ENCODE results near the gene CORIN. TPM values are rescaled to one million over a fixed set of nuclear protein-coding genes. Genes with fewer than 3 reads are reported as not detected.
"Not testable (repeated sequence)": the region's sequence is repeated elsewhere in the genome, so short reads cannot be mapped to it uniquely, and the experiment has no call there.

CORIN gene
- total RNA-seq, 1 donor from 2014 or later, result 0.61 TPM

DNA sequence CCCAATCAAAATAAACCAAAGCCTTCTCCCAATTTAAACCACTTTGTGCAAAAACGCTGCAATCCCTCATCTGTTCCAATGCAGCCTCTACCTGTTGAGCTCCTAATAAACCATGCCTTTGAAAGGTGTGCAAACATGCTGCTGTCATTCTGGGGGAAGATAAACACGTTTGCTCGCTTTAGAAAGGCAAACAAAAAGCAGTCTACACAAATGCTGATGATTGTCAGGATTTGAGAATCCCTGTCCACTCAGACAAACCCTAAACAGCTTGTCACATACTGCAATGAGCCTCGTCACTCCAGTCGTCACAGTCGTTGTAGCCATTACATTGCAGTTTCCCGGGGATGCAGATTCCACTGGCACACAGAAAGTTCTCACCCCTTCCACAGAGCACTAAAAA is 145.2 kb downstream of the CORIN start:
- no peak for DNase-seq (ENCODE audit: low spot score)

DNA sequence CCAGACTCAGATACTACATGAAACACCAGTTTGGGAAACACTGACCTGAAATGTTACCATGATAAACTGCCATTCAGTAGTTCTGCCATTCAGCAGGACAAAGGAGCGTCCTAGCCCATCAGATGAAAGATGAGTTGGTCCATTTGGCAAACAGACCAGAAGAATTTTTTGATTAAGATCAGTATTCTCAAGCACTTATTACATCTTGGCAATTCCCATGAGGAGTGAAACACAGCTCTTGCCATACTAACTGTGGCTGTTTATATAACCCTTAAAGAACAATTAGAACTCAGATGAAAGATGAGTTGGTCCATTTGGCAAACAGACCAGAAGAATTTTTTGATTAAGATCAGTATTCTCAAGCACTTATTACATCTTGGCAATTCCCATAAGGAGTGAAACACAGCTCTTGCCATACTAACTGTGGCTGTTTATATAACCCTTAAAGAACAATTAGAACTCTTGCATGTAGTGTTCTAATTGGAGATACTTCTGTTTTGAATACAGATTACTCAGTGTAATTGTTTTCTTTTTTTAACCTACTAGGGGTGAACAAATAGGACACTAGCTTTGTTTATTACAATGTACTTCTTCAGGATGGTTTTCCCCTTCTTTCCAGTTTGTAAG is 146.0 kb downstream of the CORIN start:
- not testable (repeated sequence) for DNase-seq (ENCODE audit: low spot score)

DNA sequence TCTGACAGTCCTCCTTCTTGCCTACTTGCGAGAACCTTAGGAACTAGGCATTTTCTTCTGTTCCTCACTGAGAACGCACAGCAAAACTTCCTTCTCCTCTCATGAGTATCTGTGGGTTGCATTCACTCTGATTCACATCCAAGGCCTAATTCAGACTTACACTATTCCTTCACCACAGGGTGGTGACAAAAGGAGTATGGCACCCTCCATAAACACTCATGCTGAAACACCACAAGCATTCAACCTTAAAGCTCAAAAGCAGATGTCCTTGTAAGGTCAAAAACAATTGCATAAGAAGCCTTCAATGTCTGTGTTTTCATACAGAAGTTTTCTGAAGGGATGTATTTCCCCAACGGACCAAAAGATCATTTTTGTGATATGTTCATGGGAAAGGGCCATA is 147.3 kb downstream of the CORIN start:
- no peak for DNase-seq (ENCODE audit: low spot score)

DNA sequence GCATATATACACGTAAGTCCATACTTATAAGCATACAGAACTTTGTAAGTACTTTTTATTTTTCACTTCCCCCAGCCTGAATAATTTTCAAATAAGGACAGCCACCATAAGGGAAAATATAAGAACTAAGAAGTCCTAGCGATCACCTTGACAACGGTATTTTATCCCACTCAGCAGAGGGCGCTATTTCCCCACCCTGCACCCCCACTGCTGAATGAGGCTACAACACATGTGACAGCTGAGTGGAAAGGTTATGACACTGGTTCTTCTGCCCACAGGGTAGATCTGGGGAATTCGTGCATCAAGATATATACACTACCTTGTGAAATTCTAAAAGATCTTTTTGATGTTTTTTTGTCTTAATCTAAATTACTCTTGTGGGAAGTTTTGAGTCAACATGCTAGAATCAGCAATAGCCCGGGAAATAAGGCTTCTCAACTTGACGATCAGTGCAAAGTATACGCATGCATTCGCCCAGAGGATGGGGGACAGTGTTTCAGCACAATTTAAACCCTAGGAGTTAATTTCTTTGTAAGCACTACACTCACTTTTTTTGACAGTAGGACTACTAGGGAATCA is 151.5 kb downstream of the CORIN start:
- DNase-seq (ENCODE audit: low spot score), result no peak

DNA sequence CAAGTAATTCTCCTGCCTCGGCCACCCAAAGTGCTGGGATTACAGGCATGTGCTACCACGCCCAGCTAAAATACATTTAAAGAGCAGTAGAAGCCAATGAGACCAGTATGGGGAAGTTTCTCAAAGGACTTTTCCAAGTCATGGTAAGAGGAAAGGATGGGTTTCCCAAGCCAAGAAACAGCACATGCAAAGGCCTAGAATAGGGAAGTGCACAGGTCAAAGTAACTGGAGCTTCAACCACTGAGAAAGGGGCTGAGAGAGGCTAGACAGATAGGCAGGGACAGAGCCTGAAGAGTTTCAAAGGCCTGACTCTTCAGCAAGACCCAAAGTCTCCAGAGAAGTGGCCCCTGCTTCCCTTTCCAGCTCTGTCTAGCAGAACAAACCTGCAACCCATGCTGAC is 162.1 kb downstream of the CORIN start:
- DNase-seq (ENCODE audit: low spot score), result no peak

DNA sequence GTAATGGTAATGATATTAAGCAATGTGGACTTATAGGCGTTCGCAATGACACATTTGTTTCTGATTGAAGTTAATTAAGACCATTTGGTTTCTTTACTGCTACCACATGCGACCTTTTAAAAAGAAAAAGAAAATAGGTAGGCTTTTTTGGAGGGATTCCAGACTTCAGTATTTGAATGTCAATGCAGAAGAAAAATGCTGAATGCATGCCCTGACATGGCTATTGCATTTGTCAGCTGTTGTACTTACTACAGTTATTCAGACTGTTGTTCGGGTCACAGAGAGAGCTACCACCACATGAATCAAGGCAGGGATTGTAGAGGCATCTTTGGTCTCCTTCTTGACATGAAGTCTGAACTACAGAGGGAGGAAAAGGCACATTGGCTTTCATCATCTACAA is 163.7 kb downstream of the CORIN start:
- no peak for DNase-seq (ENCODE audit: low spot score)

DNA sequence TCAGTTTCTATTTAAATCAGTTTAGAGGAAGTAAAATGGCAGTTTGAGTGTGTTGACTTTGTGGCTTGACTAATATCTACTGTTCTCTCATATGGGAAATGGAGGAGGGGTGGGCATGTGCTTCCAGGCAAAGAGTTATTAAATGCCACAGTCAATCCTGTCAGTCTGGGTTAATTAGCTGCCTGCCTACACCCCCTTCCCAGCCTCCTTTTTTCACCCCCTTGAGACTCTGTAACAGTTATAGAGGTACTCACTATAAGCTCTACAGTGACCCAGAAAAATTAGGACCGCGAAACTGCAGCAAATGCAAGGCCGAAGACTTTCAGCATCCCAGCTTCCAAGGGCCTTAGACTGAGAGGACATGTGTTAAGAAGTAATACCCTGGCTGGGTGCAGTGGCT is 165.2 kb downstream of the CORIN start:
- DNase-seq (ENCODE audit: low spot score), result no peak

DNA sequence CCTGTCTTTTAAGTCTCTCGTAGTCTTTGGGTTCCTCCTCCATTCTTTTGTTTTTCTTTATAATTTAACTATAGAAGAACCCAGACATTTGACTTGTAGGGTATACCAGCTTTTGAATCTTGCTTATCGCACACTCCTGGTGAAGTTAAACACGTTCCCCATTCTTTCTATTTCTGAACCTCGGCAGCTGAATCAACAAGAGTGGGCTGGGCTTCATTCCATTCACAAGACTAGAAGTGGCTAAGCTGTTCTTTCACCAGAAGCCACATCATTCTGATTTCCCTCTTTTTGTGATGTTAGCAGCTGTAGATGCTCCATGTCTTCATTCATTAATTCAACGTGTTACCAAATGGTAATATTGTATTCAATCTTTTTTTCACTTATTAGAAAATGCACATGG is 167.9 kb downstream of the CORIN start:
- no peak for DNase-seq (ENCODE audit: low spot score)

DNA sequence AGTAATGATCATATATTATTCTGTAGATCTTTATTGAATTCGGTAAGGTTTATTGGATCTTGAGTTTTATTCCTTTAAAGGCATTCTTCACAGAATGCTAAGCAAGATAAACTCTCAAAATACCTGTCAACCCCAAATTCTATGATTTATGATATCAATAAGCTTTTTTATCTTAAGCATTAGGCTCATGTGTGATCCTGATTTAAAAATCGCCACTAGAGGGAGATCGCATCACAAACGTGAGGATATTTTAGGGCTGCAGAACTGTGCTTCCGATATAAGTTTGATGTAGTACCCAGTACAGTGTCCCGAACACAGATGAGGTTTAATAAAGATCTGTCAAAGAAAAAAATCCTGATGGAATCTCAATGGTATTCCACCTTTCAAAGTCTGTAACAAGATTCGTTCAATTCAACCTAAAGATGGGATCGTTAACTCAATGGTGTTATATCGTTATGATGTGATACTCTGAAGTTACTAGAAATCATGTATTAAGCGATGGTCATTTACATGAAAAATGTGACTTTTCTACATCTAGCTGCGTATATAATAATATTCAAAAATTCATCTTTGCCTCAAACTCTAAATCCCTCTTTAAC is 169.0 kb downstream of the CORIN start:
- no peak for DNase-seq (ENCODE audit: low spot score)

DNA sequence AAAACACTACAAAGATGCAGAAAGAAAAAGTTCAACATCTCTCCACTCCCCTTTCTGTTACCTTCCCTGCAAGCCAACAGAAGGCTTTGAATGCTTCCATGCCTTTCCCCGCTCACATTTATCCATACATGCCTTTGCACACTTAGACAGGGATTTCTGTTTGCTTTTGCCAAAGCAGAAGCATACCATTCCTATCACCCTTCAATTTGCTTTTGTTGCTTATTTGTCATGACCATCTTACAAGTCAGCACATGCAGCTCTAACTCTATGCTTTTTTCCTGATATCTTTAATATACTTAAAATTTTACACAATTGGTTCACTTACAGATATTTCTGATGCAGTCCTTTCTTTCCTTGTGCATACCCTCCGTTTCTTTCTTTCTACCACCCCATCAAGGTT is 169.6 kb downstream of the CORIN start:
- no peak for DNase-seq (ENCODE audit: low spot score)

DNA sequence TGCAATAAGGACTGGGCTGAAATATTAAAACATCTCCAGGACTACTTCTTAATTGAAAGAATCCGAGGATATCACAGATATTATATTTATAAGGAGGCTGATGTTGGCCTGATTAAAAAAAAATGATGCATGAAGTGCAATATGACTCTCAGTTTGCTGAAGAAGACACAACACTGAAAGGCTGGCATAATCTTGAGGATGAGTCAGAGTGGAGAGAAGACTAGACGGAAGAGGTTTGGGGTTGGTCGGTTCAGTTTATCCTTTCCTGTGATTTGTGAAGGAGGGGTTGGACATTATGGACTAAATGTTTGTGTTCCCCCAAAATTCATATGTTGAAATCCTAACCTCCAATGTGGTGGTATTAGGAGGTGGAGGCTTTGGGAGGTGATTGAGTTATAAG is 170.3 kb downstream of the CORIN start:
- no peak for DNase-seq (ENCODE audit: low spot score)

DNA sequence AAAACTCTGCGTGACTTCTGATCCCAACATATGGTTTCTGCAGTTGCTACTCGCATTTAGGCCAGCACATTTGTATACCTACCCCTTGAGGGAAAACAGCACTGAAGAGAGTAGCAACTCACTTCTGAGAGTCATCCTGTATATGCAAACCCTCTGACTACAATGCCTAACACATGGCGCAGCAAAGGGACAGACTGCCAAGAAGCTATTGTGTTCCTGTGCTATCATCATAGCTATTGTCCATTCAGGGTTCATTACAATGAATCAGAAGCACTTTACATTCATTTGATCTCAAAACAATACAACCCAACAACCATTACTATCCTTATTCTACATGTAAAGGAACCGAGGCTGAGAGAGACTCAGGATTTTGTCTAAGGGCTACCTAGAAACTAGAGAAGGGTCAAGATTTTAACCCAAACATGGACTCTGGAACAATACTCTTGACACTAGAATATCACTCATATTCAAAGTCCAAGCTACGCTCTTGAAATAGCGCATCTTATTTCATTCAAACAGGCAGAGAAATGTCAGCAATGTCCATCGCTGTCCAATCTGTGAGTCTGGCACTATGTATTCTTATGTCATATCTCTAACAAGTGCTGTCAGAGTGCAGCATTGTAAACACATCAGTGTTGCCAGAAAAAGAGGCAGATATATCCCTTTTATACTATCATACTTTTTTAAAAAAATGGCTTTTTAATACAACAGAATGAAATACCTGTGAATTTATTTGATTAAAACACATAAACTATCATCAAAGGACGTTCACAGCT is 173.6 kb downstream of the CORIN start:
- no peak for DNase-seq (ENCODE audit: low spot score)

DNA sequence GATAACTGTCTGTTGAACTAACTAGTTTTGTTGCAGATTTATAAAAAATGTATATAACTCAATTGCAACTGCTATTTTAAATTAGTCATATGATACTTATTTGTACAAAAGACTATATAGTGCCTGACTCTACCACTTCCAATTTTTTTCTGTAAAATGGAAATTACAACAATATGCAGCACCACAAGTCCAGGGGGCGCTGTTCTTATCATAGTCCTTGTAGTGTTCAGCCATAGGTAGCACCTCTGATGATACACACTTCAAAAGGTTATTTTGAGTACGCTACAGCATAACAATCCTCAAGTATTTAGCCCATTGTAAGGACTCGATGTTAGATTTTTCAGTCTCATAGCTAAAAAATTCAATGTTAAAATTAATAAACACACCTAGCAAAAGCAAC is 174.9 kb downstream of the CORIN start:
- DNase-seq (ENCODE audit: low spot score), result no peak

DNA sequence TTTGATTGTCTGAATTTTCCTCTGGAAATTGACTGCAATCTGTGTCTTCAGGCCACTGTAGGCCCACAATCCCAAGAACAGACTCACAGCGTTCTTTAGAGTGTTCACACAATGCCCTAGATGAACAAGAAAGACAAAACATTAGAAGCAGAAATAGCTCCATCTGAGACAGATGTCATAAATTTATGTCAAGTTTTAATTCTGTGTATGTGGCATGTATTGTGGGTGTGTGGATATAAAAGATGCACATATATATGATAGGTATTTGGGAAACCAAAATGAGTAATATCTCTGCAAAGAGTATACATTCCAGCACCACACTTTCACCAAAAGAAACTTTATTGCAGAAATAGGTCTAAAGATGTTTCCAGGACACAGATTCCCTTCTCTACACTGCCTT is 176.1 kb downstream of the CORIN start:
- DNase-seq (ENCODE audit: low spot score), result no peak

DNA sequence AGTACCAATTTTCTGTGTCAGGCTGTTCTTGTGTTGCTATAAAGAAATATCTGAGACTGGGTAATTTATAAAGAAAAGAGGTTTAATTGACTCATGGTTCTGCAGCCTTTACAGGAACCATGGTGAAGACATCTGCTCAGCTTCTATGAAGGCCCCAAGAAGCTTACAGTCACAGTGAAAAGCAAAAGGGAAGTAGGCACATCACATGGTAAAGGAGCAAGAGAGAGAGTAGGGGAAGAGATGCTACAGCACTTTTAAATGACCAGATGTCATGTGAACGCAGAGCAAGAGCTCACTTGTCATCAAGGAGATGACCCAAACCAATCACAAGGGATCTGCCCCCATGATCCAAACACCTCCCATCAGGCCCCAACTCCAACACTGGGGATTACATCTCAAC is 178.5 kb downstream of the CORIN start:
- DNase-seq (ENCODE audit: low spot score), result no peak

DNA sequence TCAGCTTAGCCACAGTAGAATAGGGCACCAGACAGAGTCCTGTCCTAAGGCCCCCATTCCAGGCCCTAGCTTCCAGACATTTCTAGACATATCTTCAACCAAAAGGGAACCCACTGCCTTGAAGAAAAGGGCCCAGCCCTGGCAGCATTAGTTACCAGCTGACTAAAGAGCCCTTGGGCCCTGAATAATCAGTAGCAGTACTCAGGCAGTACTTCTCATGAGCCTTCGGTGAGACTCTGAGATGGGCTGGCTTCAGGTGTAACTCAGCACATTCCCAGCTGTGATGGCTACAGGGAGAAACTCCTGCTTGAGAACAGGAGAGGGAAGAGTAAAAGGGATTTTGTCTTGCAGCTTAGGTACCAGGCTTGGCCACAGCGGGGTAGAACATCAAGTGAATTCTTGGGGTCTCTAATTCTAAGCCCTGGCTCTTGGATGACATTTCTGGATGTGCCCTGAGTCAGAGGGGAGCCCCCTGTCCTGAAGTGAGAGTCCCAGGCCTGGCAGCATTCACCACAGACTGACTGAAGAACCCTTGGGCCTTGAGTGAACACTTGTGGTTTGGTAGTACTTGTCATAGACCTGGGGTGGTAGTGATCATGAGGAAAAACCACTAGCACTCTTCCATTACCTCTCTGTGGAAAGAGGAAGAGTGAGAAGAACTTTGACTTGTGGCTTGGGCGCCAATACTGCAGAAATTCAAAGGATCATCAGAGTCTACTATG is 182.7 kb downstream of the CORIN start:
- no peak for DNase-seq (ENCODE audit: low spot score)

DNA sequence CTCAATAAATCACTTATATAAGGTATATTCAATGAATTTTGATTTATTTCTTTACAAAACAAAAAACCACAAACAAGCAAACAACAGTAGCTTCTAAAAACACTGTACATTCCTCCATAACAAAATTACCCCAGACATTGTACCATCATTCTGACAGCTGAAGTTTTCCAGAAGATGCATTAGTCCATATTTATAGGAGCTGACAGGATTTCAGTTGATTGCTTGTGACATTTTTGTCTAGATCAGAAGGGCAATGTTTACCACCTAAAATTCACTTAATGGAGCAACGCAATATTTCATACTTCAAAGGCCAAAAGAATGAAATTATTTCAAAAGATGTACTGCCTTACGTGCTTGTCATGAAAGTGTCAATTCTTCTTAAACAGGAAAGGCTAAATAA is 185.8 kb downstream of the CORIN start:
- no peak for DNase-seq (ENCODE audit: low spot score)

DNA sequence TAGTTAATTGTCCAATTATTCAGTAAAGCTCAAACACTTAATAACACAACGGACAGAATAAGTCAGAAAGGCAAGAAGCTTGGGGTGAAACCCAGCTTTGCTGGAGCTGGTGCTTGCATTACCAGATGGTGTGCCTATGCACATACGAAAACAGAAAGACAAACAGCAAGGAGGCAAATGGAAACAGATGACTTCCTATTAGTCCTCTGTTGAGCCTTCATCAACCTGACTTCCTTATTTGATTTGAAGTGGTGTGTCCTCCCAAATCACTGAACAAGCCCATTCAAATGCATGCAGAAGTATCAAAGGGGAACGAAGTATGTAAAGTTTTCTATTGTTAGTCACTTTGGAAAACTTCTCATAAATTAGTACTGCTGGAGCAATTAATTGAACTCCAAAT is 186.6 kb downstream of the CORIN start:
- DNase-seq (ENCODE audit: low spot score), result no peak

DNA sequence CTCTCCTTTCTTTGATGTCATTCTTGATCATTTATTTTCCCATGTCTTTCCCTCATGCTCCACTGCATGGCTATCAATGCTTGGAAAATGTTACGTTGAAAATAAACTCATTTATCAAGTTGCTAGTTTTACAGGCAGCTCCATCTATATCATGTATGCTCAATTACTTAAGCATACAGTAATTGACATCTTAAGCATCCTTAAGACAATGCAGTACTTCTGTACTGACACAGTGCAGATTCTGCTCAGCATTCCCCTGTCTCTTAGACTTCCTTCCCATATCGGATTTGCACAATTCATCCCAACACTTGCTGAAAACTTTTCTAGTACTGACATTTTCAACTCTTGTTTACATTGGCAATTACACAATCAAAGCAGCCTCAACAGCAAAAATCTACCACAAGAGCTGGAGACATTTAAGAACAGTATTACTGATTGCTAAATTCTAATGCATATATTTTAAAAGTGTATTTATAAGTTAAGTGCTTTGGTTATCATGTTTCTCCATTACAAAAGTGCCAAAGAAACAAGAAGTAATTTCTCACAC is 187.2 kb downstream of the CORIN start:
- no peak for DNase-seq (ENCODE audit: low spot score)

DNA sequence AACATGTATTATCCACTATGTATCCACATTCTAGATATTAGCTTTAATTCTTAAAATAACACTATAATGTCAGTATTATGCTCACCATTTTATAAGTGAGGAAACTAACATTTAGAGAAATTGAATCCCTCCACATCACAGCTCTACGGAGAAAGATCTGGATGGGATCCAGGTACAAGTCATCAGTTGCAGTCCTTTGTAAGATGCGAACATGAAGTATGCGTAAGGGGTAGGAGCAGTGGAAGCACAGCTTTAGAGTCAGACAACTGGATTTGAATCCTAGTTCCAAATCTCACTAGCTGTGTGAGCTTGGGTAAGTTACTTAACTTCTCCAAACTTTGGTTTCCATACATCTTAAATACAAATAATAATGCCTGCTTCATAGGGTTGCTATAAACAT is 190.3 kb downstream of the CORIN start:
- DNase-seq (ENCODE audit: low spot score), result no peak

DNA sequence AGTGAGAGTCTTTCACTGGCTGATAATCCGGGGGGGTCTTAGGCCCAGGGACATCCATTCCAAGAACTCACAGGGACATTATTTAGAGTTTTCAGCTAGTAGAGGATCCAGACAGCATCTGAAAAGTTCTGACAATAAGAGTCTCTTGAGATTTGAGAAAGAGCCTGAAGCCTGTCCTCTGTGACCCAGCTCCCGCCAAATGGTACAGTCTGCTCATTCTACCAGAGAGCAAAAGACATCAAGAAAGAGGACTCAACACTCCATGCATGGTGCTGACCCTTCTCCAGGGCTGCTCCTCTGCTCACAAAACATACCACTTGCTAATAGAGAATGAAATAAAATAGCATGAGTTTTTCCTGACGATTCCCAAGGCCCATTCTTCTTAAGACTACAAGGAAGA is 190.8 kb downstream of the CORIN start:
- no peak for DNase-seq (ENCODE audit: low spot score)

DNA sequence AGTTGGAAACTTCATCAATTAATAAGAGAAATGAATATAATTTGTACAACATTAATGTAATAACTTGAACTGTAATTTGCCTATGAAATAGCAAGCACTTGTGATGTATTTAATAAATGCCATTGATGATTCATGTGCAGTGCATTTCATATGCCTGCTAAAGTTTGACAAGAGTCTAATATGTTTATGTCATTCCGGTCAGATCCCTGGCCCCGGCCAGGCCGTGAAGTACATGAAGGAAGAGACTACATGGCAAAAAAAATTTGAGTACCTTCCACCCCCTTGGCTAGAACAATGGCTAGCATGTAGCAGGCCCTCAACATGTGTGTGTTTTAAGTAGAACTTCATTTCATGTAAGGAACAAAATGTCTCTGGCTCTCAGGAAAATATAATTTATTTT is 191.5 kb downstream of the CORIN start:
- no peak for DNase-seq (ENCODE audit: low spot score)
